ENCODE results near the gene MARCHF2.

DNA sequence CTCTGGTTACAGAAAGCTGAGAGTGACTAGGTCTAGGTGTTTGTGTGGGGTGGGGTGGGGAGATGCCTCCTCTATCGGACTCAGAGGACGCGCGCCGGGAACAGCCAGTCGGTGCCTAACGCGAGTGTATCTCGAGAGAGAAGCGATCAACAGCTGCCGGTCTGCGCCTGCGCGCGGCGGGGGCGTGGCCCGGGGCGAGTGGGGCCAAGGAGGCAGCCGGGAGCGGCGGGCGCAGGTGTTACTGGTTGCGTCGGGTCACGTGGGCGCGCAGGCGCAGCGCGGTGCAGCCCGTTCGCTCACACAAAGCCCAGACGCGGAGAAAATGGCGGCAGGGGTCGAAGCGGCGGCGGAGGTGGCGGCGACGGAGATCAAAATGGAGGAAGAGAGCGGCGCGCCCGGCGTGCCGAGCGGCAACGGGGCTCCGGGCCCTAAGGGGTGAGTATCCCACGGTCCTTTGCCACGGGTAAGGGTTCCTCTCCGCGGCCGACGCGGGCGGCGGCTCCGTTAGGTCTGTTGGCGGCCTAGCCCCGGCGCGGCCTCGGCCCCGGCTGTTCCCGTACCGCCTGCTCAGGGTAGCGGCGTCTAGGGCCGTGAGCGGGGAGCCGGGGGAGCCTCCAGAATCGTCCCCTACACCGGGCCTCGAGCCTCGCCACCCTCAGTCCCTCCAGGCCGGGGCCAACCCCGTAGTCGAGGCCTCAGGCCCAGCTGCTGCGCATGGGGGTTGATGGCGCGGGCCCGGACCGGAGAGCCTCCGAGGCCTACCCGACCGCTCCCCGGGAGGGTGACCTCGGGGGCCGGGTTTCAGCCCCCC, 31.8 kb downstream of the MARCHF2 start, which contains the start of gene HNRNPM:
- TF ChIP-seq POLR2AphosphoS5 (IDR thresholded peaks at IDR 0.05) (peak; percentile 97 to 99 (median 98)), POLR2A (IDR thresholded peaks at IDR 0.05) (peak; percentile 85 to 91)
- TF ChIP-seq, protein P1, sequence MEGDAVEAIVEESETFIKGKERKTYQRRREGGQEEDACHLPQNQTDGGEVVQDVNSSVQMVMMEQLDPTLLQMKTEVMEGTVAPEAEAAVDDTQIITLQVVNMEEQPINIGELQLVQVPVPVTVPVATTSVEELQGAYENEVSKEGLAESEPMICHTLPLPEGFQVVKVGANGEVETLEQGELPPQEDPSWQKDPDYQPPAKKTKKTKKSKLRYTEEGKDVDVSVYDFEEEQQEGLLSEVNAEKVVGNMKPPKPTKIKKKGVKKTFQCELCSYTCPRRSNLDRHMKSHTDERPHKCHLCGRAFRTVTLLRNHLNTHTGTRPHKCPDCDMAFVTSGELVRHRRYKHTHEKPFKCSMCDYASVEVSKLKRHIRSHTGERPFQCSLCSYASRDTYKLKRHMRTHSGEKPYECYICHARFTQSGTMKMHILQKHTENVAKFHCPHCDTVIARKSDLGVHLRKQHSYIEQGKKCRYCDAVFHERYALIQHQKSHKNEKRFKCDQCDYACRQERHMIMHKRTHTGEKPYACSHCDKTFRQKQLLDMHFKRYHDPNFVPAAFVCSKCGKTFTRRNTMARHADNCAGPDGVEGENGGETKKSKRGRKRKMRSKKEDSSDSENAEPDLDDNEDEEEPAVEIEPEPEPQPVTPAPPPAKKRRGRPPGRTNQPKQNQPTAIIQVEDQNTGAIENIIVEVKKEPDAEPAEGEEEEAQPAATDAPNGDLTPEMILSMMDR (IDR thresholded peaks at IDR 0.05), result no peak
